A549 (cell line): Measurements from ENCODE around the gene CCNE1.

Source experiments
- EP300 ChIP-seq, 2 experiments: fragments of >200 bp; sonication (Bioruptor Twin); formaldehyde crosslinking; IDR thresholded peaks; 2 replicates in 1 of 2; 3 replicates in 1 of 2; pipeline ENCODE4 v1.6.1; 2016 to 2017
- FOSB ChIP-seq: fragments of 250-450 bp; sonication (Bioruptor Pico); IDR thresholded peaks from 2 replicates; pipeline ENCODE4 v1.5.0; 2020; ENCODE audit warnings: mild to moderate bottlenecking, moderate library complexity
- HOXA7 ChIP-seq: fragments of 250-450 bp; sonication (Bioruptor Pico); IDR thresholded peaks from 2 replicates; pipeline ENCODE4 v1.5.0; 2020; ENCODE audit warnings: mild to moderate bottlenecking, moderate library complexity
- POLR2AphosphoS2 ChIP-seq: conservative IDR thresholded peaks from 2 replicates; pipeline ENCODE4 v1.6.1; 2012; ENCODE audit warnings: low read length, improper control_type of control experiment, inconsistent platforms
- SMC3 ChIP-seq: fragments of >200 bp; sonication (Bioruptor Twin); formaldehyde crosslinking; IDR thresholded peaks from 3 replicates; pipeline ENCODE4 v1.6.1; 2018; ENCODE audit warnings: inconsistent platforms
- ZC3H11A ChIP-seq: fragments of 450-650 bp; IDR thresholded peaks from 2 replicates; pipeline ENCODE4 v1.6.1; 2014; ENCODE audit warnings: antibody characterized with exemption, mild to moderate bottlenecking
- TF ChIP-seq, protein P1 (sequence below): fragments of >200 bp; sonication (Bioruptor Twin); formaldehyde crosslinking; IDR thresholded peaks from 3 replicates; pipeline ENCODE4 v1.5.1; 2016
- TF ChIP-seq, protein P2 (sequence below): fragments of 250-450 bp; sonication (Bioruptor Pico); IDR thresholded peaks from 2 replicates; pipeline ENCODE4 v1.5.0; 2021; ENCODE audit warnings: mild to moderate bottlenecking, moderate library complexity, borderline replicate concordance

DNA sequence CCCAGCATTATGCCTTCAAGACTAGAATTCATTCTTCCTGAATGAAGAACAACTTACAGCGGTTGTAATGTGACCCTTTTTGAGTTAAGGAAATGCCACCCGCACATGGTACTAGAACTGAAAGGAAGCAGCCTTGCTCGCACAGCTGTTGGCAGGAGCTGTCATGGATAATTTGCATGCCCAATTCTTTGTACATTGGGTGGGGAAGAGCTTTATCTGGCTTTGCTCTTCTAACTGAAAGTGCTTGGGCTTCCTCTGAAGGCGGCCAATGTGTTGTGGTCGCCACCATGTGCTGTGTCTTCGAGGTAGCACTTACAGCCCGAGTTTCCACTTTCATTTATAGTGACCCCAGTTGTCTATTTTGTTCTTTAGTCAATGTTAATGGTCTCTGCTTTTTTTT, 3.4 kb downstream of the CCNE1 start:
- TF ChIP-seq SMC3 (no peak), POLR2AphosphoS2 (no peak), HOXA7 (CRISPR knock-in tag) (no peak), ZC3H11A (no peak), EP300 (IDR thresholded peaks at IDR 0.05) (no peak), FOSB (CRISPR knock-in tag) (no peak)
- TF ChIP-seq, protein P1, sequence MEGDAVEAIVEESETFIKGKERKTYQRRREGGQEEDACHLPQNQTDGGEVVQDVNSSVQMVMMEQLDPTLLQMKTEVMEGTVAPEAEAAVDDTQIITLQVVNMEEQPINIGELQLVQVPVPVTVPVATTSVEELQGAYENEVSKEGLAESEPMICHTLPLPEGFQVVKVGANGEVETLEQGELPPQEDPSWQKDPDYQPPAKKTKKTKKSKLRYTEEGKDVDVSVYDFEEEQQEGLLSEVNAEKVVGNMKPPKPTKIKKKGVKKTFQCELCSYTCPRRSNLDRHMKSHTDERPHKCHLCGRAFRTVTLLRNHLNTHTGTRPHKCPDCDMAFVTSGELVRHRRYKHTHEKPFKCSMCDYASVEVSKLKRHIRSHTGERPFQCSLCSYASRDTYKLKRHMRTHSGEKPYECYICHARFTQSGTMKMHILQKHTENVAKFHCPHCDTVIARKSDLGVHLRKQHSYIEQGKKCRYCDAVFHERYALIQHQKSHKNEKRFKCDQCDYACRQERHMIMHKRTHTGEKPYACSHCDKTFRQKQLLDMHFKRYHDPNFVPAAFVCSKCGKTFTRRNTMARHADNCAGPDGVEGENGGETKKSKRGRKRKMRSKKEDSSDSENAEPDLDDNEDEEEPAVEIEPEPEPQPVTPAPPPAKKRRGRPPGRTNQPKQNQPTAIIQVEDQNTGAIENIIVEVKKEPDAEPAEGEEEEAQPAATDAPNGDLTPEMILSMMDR, result no peak
- TF ChIP-seq, protein P2, sequence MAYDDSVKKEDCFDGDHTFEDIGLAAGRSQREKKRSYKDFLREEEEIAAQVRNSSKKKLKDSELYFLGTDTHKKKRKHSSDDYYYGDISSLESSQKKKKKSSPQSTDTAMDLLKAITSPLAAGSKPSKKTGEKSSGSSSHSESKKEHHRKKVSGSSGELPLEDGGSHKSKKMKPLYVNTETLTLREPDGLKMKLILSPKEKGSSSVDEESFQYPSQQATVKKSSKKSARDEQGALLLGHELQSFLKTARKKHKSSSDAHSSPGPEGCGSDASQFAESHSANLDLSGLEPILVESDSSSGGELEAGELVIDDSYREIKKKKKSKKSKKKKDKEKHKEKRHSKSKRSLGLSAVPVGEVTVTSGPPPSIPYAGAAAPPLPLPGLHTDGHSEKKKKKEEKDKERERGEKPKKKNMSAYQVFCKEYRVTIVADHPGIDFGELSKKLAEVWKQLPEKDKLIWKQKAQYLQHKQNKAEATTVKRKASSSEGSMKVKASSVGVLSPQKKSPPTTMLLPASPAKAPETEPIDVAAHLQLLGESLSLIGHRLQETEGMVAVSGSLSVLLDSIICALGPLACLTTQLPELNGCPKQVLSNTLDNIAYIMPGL, result no peak
